CD4-positive, alpha-beta T cell (primary cell): ENCODE data around the gene ANKRD42. TPM values are rescaled to one million over a fixed set of nuclear protein-coding genes. Genes with fewer than 3 reads are reported as not detected.

Source experiments
- ATAC-seq: fragments of 200-7000 bp; cut with Tn5 transposase; one replicate; pipeline ENCODE4 v1.10.0; 2022; ENCODE audit warnings: mild to moderate bottlenecking; ENCODE audit not compliant: poor library complexity
- CTCF ChIA-PET: fragments of 350-600 bp; sonication (Branson Sonifier 250); formaldehyde crosslinking; loops from one replicate; lab custom pipeline; 2021; ENCODE audit warnings: antibody characterized with exemption, inconsistent platforms; lab: Charles Lee
- POLR2A ChIA-PET: fragments of 350-600 bp; sonication (Branson Sonifier 250); formaldehyde crosslinking; loops from one replicate; lab custom pipeline; 2021; ENCODE audit warnings: antibody characterized with exemption, inconsistent platforms; lab: Charles Lee
- DNase-seq, 14 experiments: peaks; one replicate each; pipeline ENCODE4 v3.0.0-alpha.2; 2013 to 2020; ENCODE audit warnings: mixed read lengths in 2 of 14
- H3K27ac ChIP-seq, 2 donors: one replicate each; pipeline versions ENCODE4 v1.5.1 to v1.7.0; 2013; ENCODE audit warnings: low read length in 2 of 2, low read depth in 1 of 2, mild to moderate bottlenecking in 1 of 2
- H3K27me3 ChIP-seq, 2 experiments: 1 replicate in 1 of 2; 2 replicates in 1 of 2; pipeline versions ENCODE4 v1.6.1 to v1.7.0; 2013; ENCODE audit warnings: low read length in 2 of 2, control low read depth in 1 of 2, mild to moderate bottlenecking in 1 of 2, moderate library complexity in 1 of 2; ENCODE audit not compliant: insufficient read depth in 2 of 2, control insufficient read depth in 1 of 2
- H3K36me3 ChIP-seq: one replicate; pipeline ENCODE4 v1.6.1; 2013; ENCODE audit warnings: low read length, control low read depth; ENCODE audit not compliant: insufficient read depth
- H3K4me1 ChIP-seq: one replicate; pipeline ENCODE4 v1.6.1; 2013; ENCODE audit warnings: low read length, control low read depth; ENCODE audit not compliant: insufficient read depth
- H3K4me3 ChIP-seq: one replicate; pipeline ENCODE4 v1.5.1; 2013; ENCODE audit warnings: mild to moderate bottlenecking, low read length, moderate library complexity
- H3K9me3 ChIP-seq, 2 experiments: 1 replicate in 1 of 2; 2 replicates in 1 of 2; pipeline versions ENCODE4 v1.6.1 to v1.7.0; 2013; ENCODE audit warnings: low read length in 2 of 2, mild to moderate bottlenecking in 2 of 2, control low read depth in 1 of 2, moderate library complexity in 1 of 2; ENCODE audit not compliant: control insufficient read depth in 1 of 2, insufficient read depth in 1 of 2
- H3K27ac Mint-ChIP-seq: one replicate; pipeline ENCODE4 v1.8.0; 2020; ENCODE audit warnings: mixed read lengths
- H3K27me3 Mint-ChIP-seq: one replicate; pipeline ENCODE4 v1.8.0; 2021; ENCODE audit warnings: mixed read lengths
- H3K36me3 Mint-ChIP-seq: one replicate; pipeline ENCODE4 v1.8.0; 2021; ENCODE audit warnings: low read depth, mixed read lengths
- H3K4me1 Mint-ChIP-seq: one replicate; pipeline ENCODE4 v1.8.0; 2021; ENCODE audit warnings: low read depth, mixed read lengths
- H3K4me3 Mint-ChIP-seq: one replicate; pipeline ENCODE4 v1.8.0; 2020; ENCODE audit warnings: mild to moderate bottlenecking, mixed read lengths
- H3K9me3 Mint-ChIP-seq: one replicate; pipeline ENCODE4 v1.8.0; 2020; ENCODE audit warnings: mixed read lengths
- intact Hi-C, 2 experiments: fragments of 100-400 bp; cut with DNase I in 1 of 2; cut with micrococcal nuclease in 1 of 2; formaldehyde crosslinking; loops; one replicate each; pipeline versions ENCODE4 v1.15.1 to v1.9.0; 2023 to 2025; cut with DNase I, micrococcal nuclease
- total RNA-seq, 174 experiments: library from RNA in 2 of 174; stranded (reverse) in 2 of 174; gene quantifications; one replicate each; pipeline ENCODE4 v1.2.3 and lab custom pipeline; 2021 to 2026
- TF ChIP-seq, protein P1 (sequence below): fragments of 200-600 bp; IDR thresholded peaks from one replicate; pipeline ENCODE4 v1.8.0; 2022; ENCODE audit warnings: antibody characterized with exemption, mild to moderate bottlenecking

The ANKRD42 gene
- total RNA-seq, 2 experiments from 2014 or later, result 8.6 to 10.0 TPM

DNA sequence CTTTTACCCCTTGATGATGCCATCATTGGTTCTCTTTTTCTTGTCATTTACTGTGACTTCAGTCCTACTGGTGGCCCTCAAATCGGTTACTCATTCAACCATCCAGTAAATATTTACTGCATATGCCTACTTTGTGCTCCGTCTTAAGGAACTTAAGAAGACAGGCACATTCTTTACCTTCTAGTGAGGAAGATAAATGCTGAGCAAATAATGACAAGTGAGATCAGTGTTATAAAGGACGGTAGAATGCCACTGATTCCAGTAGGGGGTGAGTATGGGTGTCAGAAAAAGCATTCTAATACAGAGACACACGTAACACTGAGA is 1.6 kb downstream of the ANKRD42 start:
- ATAC-seq, result no peak
- CTCF ChIA-PET, result interaction anchor here (1.2 kb wide), 1 partner anchor 110 kb away, joined by 3 read pairs; no protein-coding TSS in a partner anchor
- intact Hi-C loops, result loop anchor here (2.0 kb wide), 2 partner anchors 54 to 292 kb away; no protein-coding TSS in a partner anchor
- H3K4me1 Mint-ChIP-seq, result peaks cover 60% of the 10 kb centered on the region
- H3K36me3 ChIP-seq, result peaks cover 25% of the 10 kb centered on the region
- no peaks in the 10 kb centered on the region for H3K27me3 Mint-ChIP-seq
- no peaks in the 10 kb centered on the region for H3K27me3 ChIP-seq
- H3K27ac ChIP-seq, result peak overlapping the region in 1 of 2 donors; percentile 97
- H3K4me1 ChIP-seq, result peaks cover 26% of the 10 kb centered on the region
- TF ChIP-seq, protein P1, sequence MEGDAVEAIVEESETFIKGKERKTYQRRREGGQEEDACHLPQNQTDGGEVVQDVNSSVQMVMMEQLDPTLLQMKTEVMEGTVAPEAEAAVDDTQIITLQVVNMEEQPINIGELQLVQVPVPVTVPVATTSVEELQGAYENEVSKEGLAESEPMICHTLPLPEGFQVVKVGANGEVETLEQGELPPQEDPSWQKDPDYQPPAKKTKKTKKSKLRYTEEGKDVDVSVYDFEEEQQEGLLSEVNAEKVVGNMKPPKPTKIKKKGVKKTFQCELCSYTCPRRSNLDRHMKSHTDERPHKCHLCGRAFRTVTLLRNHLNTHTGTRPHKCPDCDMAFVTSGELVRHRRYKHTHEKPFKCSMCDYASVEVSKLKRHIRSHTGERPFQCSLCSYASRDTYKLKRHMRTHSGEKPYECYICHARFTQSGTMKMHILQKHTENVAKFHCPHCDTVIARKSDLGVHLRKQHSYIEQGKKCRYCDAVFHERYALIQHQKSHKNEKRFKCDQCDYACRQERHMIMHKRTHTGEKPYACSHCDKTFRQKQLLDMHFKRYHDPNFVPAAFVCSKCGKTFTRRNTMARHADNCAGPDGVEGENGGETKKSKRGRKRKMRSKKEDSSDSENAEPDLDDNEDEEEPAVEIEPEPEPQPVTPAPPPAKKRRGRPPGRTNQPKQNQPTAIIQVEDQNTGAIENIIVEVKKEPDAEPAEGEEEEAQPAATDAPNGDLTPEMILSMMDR, result no peak
- H3K9me3 Mint-ChIP-seq, result no peaks in the 10 kb centered on the region
- DNase-seq, result peak in 2 of 14 experiments; percentile 25 to 30
- POLR2A ChIA-PET, result interaction anchor here (0.5 to 3.3 kb wide), 6 partner anchors 14 to 294 kb away, joined by 3 to 81 read pairs (median 7); partner anchors contain the start of genes DDIAS, PCF11 and PRCP
- H3K4me3 ChIP-seq, result peak overlapping the region; percentile 70
- H3K36me3 Mint-ChIP-seq, result peaks cover 57% of the 10 kb centered on the region
- no peaks in the 10 kb centered on the region for H3K9me3 ChIP-seq
- H3K4me3 Mint-ChIP-seq, result peak overlapping the region; percentile 99
- H3K27ac Mint-ChIP-seq, result peak overlapping the region; percentile 99

DNA sequence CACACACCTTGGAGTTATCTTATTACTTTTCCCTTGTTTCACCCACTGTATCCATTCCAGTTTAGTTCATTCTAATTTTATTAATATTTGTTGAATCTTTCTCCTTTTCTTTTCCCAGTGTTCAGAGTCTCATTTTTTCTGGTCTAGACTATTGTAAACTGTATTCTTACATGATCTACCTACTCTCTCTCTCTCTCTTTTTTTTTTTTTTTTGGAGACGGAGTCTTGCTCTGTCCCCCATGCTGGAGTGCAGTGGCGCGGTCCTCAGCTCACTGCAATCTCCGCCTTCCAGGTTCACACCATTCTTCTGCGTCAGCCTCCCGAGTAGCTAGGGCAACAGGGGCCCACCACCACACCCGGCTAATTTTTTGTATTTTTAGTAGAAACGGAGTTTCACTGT is 2.1 kb downstream of the ANKRD42 start:
- Histone ChIP-seq H3K27ac (no peak overlapping the region), H3K27me3 (no peaks in the 10 kb centered on the region), H3K36me3 (peaks cover 22% of the 10 kb centered on the region), H3K9me3 (no peaks in the 10 kb centered on the region), H3K4me3 (no peak overlapping the region), H3K4me1 (peaks cover 26% of the 10 kb centered on the region)
- Mint-ChIP-seq H3K4me1 (peaks cover 60% of the 10 kb centered on the region), H3K36me3 (peaks cover 57% of the 10 kb centered on the region), H3K27ac (peak overlapping the region; percentile 3), H3K27me3 (no peaks in the 10 kb centered on the region), H3K4me3 (peak overlapping the region; percentile 99), H3K9me3 (no peaks in the 10 kb centered on the region)
- ATAC-seq (no peak), DNase-seq (no peak)
- intact Hi-C loops, result loop anchor here (2.0 kb wide), 2 partner anchors 53 to 293 kb away; no protein-coding TSS in a partner anchor
- ChIA-PET POLR2A (interaction anchor here (3.3 kb wide), 1 partner anchor 295 kb away, joined by 37 read pairs; the partner anchor contains the start of genes DDIAS and PRCP), CTCF (no interaction called here)
- TF ChIP-seq, protein P1, result no peak

DNA sequence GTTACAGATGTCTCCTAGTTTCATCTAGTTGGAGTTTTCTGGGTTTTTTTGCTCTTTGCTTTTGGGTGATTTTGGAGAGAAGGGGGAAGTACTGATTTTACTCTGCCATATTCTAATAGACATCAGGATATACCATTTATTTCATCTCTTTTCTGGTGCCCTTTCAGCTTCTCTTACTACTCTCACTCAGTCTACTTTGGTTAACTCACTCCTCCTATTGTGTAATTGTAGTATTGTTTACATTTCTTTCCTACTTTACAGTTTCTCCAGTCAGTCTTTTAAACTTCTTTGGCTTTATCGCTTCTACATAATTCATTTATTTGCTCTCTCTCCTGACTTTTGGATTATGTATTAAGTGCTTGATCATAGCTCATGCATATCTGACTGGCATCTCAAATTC is 6.5 kb downstream of the ANKRD42 start:
- H3K27me3 ChIP-seq, result no peaks in the 10 kb centered on the region
- H3K36me3 ChIP-seq, result peaks cover 7% of the 10 kb centered on the region
- no peak for DNase-seq
- no peaks in the 10 kb centered on the region for H3K9me3 Mint-ChIP-seq
- peaks cover 7% of the 10 kb centered on the region for H3K4me1 ChIP-seq
- no peaks in the 10 kb centered on the region for H3K27me3 Mint-ChIP-seq
- POLR2A ChIA-PET, result interaction anchor here (0.7 kb wide), 1 partner anchor 43 kb away, joined by 3 read pairs; the partner anchor contains the start of gene PCF11
- no peak overlapping the region for H3K4me3 Mint-ChIP-seq
- ATAC-seq, result no peak
- intact Hi-C loops, result no loop called here
- H3K4me1 Mint-ChIP-seq, result peaks cover 22% of the 10 kb centered on the region
- no peak overlapping the region for H3K27ac Mint-ChIP-seq
- no peak overlapping the region for H3K27ac ChIP-seq
- no peaks in the 10 kb centered on the region for H3K9me3 ChIP-seq
- CTCF ChIA-PET, result interaction anchor here (1.1 kb wide), 1 partner anchor 9 kb away, joined by 3 read pairs; no protein-coding TSS in a partner anchor
- TF ChIP-seq, protein P1, result no peak
- H3K4me3 ChIP-seq, result no peak overlapping the region
- H3K36me3 Mint-ChIP-seq, result peaks cover 46% of the 10 kb centered on the region
